Measurements from ENCODE around the gene PTGES. TPM values are rescaled to one million over a fixed set of nuclear protein-coding genes. Genes with fewer than 3 reads are reported as not detected.

The PTGES gene
- total and polyA plus RNA-seq, 9 of the 15 experiments (the other 6 are each of a cell fraction or from before 2014, with no cell fraction given) = 0.13 TPM; not detected in 8

GRCh38 chr9:129726322-129727160 is 26.3 kb downstream of the PTGES start (continued):
- TF ChIP-seq MGA (IDR thresholded peaks at IDR 0.05) = no peak
- no peak for TF ChIP-seq CEBPZ (IDR thresholded peaks at IDR 0.05; ENCODE audit: borderline replicate concordance, low read depth, low read length)
- no peak for TF ChIP-seq IFI16 (CRISPR knock-in tag; IDR thresholded peaks at IDR 0.05)
- no peak for TF ChIP-seq HDGF (IDR thresholded peaks at IDR 0.05)
- TF ChIP-seq ZBTB34 (CRISPR knock-in tag; IDR thresholded peaks at IDR 0.05) = no peak
- no peak for TF ChIP-seq ZNF239 (CRISPR knock-in tag; IDR thresholded peaks at IDR 0.05)
- TF ChIP-seq ZNF23 (CRISPR knock-in tag; IDR thresholded peaks at IDR 0.05) = no peak
- TF ChIP-seq GABPB1 (CRISPR knock-in tag; IDR thresholded peaks at IDR 0.05) = 0 out of 2 replicates have a peak, but pooled peaks have one; percentile 41
- TF ChIP-seq YY1 (IDR thresholded peaks at IDR 0.05; ENCODE audit: borderline replicate concordance in 1 of 3, control insufficient read depth in 1 of 3, extremely low read depth in 1 of 3, insufficient read depth in 3 of 3, insufficient read length in 1 of 3, insufficient replicate concordance in 2 of 3, low read depth in 1 of 3, low read length in 2 of 3) = peak in 2 of 3 experiments; percentile 48 to 66
